B cell (primary cell): ENCODE results near the gene CUBN.

Source experiments
- CTCF ChIP-seq: fragments of 200-600 bp; IDR thresholded peaks from one replicate; pipeline ENCODE4 v1.8.0; 2022; ENCODE audit warnings: antibody characterized with exemption, mild to moderate bottlenecking
- EZH2 ChIP-seq: IDR thresholded peaks from 2 replicates; pipeline ENCODE4 v1.6.1; 2012; ENCODE audit warnings: borderline replicate concordance, low read depth, mild to moderate bottlenecking, moderate library complexity, low read length; ENCODE audit not compliant: insufficient read depth, poor library complexity, severe bottlenecking

GRCh38 chr10:17100586-17100985 is 29.0 kb downstream of the CUBN start:
- TF ChIP-seq CTCF = no peak
- no peak for TF ChIP-seq EZH2
